Astrocyte of the cerebellum (primary cell): ENCODE data around the gene MSMP.

Experiments
- DNase-seq: peaks from one replicate; pipeline ENCODE4 v3.0.0-alpha.2; 2011; ENCODE audit warnings: low read depth
- H3K4me3 ChIP-seq: 2 replicates; pipeline ENCODE4 v1.5.1; 2011; ENCODE audit warnings: mild to moderate bottlenecking, low read depth, low read length, moderate library complexity
- in situ Hi-C: cut with HindIII; loops from 2 replicates; pipeline ENCODE4 v1.10.0; 2017; ENCODE audit warnings: low sequenced_read_pairs
- TF ChIP-seq, protein P1 (sequence below): IDR thresholded peaks from 2 replicates; pipeline ENCODE4 v1.5.1; 2012; ENCODE audit warnings: low read length, low read depth, moderate library complexity, mild to moderate bottlenecking; ENCODE audit errors: missing control alignments

The MSMP gene

DNA sequence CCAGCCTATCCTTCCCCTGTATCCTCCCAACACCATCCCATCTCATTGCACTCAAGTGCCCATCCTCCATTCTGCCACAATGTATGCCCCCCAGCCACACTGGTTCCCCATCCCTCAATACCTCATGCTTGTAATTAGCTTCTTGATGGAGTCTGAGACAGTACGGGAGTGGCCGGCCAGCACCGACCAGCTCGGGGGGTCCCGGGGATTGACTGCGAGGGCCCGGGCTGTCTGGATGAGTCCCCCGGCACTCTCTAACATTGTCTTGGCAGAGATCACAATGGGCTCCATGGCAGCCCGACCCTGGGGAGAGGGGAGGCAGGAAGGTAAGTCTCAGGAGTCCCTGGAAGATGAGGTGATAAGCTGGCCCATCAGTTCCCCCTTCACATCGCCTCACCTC, 47.1 kb downstream of the MSMP start:
- TF ChIP-seq, protein P1, sequence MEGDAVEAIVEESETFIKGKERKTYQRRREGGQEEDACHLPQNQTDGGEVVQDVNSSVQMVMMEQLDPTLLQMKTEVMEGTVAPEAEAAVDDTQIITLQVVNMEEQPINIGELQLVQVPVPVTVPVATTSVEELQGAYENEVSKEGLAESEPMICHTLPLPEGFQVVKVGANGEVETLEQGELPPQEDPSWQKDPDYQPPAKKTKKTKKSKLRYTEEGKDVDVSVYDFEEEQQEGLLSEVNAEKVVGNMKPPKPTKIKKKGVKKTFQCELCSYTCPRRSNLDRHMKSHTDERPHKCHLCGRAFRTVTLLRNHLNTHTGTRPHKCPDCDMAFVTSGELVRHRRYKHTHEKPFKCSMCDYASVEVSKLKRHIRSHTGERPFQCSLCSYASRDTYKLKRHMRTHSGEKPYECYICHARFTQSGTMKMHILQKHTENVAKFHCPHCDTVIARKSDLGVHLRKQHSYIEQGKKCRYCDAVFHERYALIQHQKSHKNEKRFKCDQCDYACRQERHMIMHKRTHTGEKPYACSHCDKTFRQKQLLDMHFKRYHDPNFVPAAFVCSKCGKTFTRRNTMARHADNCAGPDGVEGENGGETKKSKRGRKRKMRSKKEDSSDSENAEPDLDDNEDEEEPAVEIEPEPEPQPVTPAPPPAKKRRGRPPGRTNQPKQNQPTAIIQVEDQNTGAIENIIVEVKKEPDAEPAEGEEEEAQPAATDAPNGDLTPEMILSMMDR, result no peak
- in situ Hi-C loops, result no loop called here
- H3K4me3 ChIP-seq, result no peak overlapping the region
- no peak for DNase-seq

DNA sequence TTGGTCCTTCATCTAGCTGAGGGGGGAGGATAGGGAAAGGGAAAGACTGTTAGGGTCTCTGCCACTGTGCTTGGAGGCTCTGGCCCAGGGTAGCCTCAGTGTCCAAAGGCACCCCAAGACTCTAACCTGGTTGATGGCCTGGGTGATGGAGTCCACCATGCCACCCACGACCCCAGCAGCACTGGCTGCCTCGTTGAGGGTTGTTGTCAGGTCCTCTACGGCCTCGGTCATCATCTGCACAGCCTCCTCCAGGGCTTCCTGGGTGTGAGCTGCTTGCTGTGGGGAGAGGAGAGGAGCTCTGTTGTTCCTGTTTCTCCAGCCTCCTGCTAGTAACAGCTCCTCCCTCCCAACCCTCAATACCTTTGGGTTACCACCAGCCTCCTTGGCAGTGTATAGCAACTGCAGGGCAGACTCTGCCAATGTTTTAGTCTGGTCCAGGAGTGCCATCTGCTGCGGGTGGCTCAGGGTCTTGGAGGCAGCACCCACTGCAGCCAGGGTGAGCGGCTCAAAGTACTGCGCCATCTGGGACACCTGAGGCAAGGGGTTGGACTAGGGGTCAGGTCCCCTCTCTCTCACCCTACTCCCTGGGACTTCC, 48.1 kb downstream of the MSMP start:
- TF ChIP-seq, protein P1, result no peak
- DNase-seq, result no peak
- no peak overlapping the region for H3K4me3 ChIP-seq
- in situ Hi-C loops, result no loop called here

DNA sequence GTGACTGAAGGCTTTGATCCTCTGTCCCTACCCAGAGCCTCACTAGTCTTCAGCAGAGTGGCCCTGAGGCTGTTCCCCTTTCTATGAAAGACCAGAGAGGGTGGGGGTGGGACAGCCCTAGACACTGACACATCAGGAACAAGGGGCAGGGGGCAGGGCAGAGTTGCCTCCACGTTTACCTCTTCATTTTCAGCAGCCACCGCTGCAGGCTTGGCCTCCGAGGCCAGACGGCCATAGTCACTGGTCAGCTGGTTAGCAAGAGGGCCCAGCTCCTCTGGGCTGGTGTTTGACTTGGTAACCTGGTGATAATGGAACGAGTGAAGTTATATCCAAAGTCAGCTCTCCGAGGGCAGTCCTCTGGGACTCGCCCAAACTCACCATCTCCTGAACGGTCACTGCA, 48.7 kb downstream of the MSMP start:
- in situ Hi-C loops, result no loop called here
- no peak overlapping the region for H3K4me3 ChIP-seq
- TF ChIP-seq, protein P1, result no peak
- no peak for DNase-seq

DNA sequence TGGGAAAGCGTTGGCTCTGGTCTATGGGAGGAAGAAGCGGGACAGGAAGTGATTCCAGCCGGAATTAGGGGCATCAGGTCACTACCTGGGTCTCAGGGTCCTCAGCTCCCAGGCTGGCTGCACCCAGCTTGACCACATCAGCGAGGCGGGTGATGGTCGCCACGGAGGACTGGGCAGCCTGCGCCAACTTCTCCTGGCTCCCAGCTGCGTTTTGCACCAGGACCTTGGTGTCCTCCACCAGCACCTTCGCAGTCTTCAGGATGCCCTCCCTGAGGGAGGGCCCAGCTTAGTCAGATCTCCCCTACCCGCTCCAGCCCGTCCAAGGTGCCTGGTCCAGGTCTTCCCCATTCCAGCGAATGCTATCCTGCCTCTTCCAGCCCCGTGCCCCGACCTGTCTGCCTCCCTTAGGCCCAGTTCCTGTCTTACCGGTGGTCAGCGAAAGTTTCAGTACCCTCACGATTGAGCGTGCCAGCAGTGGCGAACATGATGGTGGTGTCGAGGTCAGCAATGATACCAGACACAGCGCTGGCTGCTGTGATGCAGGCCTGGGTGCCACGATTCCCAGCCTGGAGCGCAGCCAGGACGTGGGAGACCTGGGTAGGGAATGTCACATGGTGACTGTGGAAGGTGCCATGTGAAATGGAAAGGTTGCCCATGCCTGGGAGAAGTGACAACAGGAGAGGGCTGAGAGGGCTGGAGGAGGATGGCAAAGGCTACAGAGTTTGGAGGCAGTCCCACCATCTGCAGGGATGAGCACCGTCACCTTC, 50.0 kb downstream of the MSMP start:
- TF ChIP-seq, protein P1, result no peak
- in situ Hi-C loops, result no loop called here
- no peak for DNase-seq
- H3K4me3 ChIP-seq, result no peak overlapping the region
